Measurements from ENCODE around the gene EDNRA. TPM values are rescaled to one million over a fixed set of nuclear protein-coding genes. Genes with fewer than 3 reads are reported as not detected.

EDNRA gene
- total RNA-seq, 3 donors from 2014 or later = 0.25 TPM; not detected in 2

DNA sequence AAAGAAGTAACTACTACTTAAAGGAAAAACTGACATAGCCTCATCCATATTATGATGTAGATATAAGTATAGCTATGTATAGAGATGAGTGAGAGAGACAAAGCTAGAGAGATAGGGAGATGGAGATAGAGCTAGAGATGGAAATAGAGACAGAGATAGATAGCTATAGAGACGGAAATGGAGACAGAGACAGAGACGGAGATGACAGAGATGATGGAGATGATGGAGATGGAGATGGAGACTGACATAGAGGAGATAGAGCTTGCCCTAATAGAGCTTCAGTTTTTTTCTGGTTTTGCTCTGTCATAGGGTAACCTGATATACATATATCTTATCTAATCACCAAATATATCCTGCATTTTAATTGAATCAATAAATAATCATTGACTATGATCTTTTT is 4.3 kb downstream of the EDNRA start:
- ATAC-seq (no peak), DNase-seq (no peak)
- peaks cover 23% of the 10 kb centered on the region for H3K27me3 Mint-ChIP-seq (ENCODE audit: low read depth)
- H3K9me3 Mint-ChIP-seq = no peaks in the 10 kb centered on the region
- no peak overlapping the region for H3K4me3 Mint-ChIP-seq
- H3K4me1 Mint-ChIP-seq (ENCODE audit: low read depth) = no peaks in the 10 kb centered on the region
- H3K36me3 Mint-ChIP-seq (ENCODE audit: insufficient read depth) = no peaks in the 10 kb centered on the region

DNA sequence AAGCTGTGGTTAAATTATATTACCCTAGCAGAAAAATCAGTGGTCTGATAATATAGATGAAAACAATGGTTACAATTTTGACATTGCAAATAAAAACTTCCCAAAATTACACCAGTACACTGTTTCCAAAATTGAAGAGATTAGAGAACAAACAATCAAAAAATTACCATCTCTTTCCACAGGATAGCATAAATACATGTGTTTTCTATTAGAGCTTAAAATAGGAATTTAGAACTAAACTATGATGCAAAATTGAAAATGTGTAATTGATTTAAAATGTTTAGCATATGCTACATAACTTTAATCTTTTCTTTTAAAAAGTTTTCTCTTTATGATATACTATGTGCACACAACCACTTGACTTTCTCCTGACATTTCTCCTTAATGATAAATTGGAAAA is 6.7 kb downstream of the EDNRA start:
- no peak for ATAC-seq
- Mint-ChIP-seq H3K4me3 (no peak overlapping the region), H3K27me3 (ENCODE audit: low read depth) (peaks cover 4% of the 10 kb centered on the region), H3K4me1 (ENCODE audit: low read depth) (no peaks in the 10 kb centered on the region), H3K36me3 (ENCODE audit: insufficient read depth) (no peaks in the 10 kb centered on the region), H3K9me3 (no peaks in the 10 kb centered on the region)
- DNase-seq = no peak

DNA sequence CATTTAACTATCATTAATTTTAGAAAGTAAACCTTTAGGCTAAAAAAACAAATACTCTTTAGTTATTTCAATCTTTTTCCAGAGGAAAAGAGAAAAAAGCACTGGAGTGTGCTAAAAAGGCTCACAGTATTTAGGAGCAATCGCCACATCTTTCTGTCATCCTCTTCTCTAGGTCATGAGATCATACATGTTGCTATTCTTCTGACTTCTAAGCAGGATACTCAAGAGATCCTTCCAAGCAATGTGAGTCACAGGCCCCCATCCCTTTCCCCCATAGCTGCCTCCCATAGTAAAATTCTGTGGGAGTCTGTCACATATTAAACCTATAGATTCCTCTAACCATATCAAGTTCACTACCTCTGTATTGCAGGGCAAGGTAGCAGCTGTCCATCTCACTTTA is 7.7 kb downstream of the EDNRA start:
- Mint-ChIP-seq H3K27me3 (ENCODE audit: low read depth) (no peaks in the 10 kb centered on the region), H3K9me3 (no peaks in the 10 kb centered on the region), H3K36me3 (ENCODE audit: insufficient read depth) (no peaks in the 10 kb centered on the region), H3K4me1 (ENCODE audit: low read depth) (no peaks in the 10 kb centered on the region), H3K4me3 (no peak overlapping the region)
- ATAC-seq (no peak), DNase-seq (no peak)

DNA sequence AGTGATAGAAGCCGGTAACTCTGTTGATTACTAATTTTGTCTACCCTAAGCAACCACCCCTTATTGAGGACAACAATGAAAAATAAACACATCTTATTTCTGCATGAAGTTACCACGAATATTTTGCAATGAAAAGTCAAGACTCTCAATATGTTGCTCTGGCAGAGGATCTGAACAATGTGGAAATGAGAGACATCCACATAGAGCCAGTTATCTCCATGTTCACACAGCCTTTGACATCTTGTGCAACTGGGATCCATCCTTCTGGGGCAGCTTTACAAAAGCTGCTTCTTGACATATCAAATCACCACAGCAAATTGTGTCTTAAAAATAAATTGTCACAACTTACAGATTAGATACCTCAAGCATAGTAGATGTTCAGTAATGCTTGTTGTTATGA is 10.2 kb downstream of the EDNRA start:
- Mint-ChIP-seq H3K9me3 (no peaks in the 10 kb centered on the region), H3K27me3 (ENCODE audit: low read depth) (no peaks in the 10 kb centered on the region), H3K4me3 (no peak overlapping the region), H3K36me3 (ENCODE audit: insufficient read depth) (no peaks in the 10 kb centered on the region), H3K4me1 (ENCODE audit: low read depth) (no peaks in the 10 kb centered on the region)
- DNase-seq = no peak
- ATAC-seq = no peak

DNA sequence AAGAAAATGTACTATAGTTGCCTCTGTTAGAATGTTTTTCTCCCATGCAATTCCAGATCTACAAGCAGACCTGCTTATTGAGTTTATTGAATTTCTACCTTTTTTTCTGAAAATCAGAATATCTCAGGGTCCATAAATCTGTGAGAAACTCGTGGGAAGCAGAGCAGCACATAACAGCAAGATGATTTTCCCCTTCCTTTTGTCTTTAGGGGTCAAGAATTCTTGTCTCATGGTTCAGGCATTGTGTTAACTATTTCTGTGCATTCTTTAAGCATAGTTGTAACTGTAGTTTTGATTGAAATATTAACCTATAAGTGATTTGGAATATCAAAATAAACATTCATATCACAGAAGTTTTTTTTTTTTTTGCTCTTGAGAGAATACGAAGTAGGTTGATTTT is 11.4 kb downstream of the EDNRA start:
- H3K4me3 Mint-ChIP-seq = no peak overlapping the region
- no peaks in the 10 kb centered on the region for H3K9me3 Mint-ChIP-seq
- H3K4me1 Mint-ChIP-seq (ENCODE audit: low read depth) = no peaks in the 10 kb centered on the region
- peaks cover 2% of the 10 kb centered on the region for H3K27me3 Mint-ChIP-seq (ENCODE audit: low read depth)
- H3K36me3 Mint-ChIP-seq (ENCODE audit: insufficient read depth) = no peaks in the 10 kb centered on the region
- ATAC-seq (no peak), DNase-seq (no peak)

DNA sequence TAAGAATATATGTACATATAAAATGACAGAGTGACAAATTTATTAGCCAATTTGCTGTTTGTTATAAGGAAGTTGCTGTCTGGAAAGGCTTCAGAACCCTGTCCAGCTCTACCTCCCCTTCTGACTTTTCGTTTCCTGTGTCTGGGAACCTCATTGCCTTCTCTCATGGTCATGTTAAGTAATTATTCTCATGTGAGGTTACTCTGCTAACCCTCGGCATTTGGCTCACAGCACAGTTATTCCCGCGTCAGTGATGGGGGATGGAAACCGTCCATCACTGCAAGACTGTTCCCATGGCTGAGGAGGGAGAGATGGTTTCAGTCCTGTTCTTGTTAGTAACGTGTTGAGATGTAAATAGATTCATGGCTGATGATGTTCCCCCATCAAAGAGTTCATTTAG is 11.9 kb downstream of the EDNRA start:
- H3K9me3 Mint-ChIP-seq = no peaks in the 10 kb centered on the region

DNA sequence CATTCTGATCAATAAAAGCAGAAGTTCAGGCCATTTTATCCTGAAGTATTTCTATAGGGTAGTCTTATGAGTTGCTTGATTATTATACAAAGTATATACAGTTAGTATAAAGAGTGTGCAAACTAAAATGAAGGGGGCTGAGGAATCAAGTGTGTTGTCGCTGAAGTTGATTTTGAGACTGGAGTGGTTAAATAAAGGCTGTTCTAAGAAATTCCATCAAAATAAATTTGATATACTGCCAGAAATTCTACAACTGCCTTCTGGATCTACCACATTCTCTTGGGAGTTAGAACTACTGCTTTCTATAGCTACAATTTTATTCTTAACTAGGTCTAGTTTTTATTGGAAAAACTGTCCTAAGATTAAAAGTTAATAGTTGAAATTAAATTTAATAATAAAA is 12.4 kb downstream of the EDNRA start:
- Mint-ChIP-seq H3K36me3 (ENCODE audit: insufficient read depth) (no peaks in the 10 kb centered on the region), H3K9me3 (no peaks in the 10 kb centered on the region), H3K27me3 (ENCODE audit: low read depth) (peaks cover 2% of the 10 kb centered on the region), H3K4me1 (ENCODE audit: low read depth) (no peaks in the 10 kb centered on the region), H3K4me3 (no peak overlapping the region)
- DNase-seq (no peak), ATAC-seq (no peak)

More for the DNA sequence above, 11.9 kb downstream of the EDNRA start:
- H3K4me1 Mint-ChIP-seq (ENCODE audit: low read depth) = no peaks in the 10 kb centered on the region
- H3K27me3 Mint-ChIP-seq (ENCODE audit: low read depth) = peaks cover 2% of the 10 kb centered on the region
- ATAC-seq = no peak
- DNase-seq = no peak
- H3K4me3 Mint-ChIP-seq = no peak overlapping the region
- no peaks in the 10 kb centered on the region for H3K36me3 Mint-ChIP-seq (ENCODE audit: insufficient read depth)

DNA sequence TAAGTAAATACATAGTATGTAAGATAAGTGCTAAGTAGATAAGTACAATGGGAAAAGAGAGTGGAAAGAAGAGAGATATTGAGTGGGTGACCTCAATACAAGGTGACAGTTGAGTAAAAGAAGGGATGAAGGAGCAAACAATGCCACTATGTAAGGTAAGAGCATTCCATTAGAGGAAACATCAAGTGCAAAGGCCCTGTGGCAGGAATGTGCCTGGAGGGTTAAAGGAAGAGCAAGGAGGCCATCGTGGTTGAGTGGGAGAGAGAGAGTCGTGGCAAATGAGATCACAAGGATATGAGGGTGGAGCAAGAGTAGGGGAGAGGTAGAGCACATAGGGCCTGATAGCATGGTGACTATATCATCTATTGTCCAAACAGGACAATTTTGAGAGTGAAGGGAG is 13.4 kb downstream of the EDNRA start:
- H3K9me3 Mint-ChIP-seq = no peaks in the 10 kb centered on the region

DNA sequence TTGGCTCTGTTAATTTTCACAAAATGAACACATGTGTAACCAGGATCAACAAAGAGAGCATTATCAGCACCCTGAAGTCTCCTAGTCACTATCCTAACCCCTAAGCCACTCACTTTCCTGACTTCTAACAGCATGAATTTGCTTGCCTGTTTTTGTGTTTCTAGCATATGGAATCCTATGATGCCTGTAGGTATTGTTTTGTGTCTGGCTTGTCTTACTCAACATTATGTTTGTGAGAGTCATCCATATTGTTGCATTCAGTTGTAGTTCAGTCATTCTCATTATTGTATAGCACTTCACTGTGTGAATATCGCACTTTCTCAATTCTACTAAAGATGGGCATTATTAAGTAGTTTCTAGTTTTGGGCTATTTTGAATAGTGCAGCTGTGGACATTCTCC is 15.6 kb downstream of the EDNRA start:
- Mint-ChIP-seq H3K36me3 (ENCODE audit: insufficient read depth) (no peaks in the 10 kb centered on the region), H3K4me3 (no peak overlapping the region), H3K4me1 (ENCODE audit: low read depth) (no peaks in the 10 kb centered on the region), H3K27me3 (ENCODE audit: low read depth) (peaks cover 8% of the 10 kb centered on the region), H3K9me3 (no peaks in the 10 kb centered on the region)
- DNase-seq (no peak), ATAC-seq (no peak)

More for the DNA sequence above, 13.4 kb downstream of the EDNRA start:
- no peaks in the 10 kb centered on the region for H3K36me3 Mint-ChIP-seq (ENCODE audit: insufficient read depth)
- no peak overlapping the region for H3K4me3 Mint-ChIP-seq
- H3K27me3 Mint-ChIP-seq (ENCODE audit: low read depth) = peaks cover 3% of the 10 kb centered on the region
- H3K4me1 Mint-ChIP-seq (ENCODE audit: low read depth) = no peaks in the 10 kb centered on the region
- DNase-seq (no peak), ATAC-seq (no peak)

DNA sequence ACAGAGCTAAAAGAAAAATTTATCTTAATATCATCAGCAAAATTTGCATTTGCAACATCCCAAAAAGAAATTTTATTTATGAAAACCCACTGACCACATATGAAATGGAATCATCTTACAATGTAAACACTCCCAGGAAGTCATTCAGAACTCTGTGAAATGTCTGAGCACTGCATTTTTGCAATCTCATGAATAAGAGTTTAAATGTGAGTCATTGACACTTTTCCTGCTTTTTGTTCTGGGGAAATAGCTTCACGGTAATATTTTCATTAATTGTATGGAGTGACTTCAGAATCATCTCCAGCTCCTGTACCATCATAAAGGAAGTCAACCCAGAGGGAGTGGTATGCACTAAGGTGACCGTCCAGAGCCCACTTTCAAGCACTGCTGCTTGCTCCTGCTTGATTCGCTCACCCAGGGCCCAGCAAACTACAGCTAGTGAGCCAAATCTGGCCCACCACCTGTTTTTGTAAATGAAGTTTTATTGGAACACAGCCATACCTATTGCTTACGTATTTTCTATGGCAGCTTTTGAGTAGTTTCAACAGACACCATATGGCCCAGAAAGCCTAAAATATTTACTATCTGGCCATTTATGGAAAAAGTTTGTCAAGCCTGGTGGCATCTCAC is 17.2 kb downstream of the EDNRA start:
- DNase-seq (no peak), ATAC-seq (no peak)
- Mint-ChIP-seq H3K4me1 (ENCODE audit: low read depth) (no peaks in the 10 kb centered on the region), H3K9me3 (no peaks in the 10 kb centered on the region), H3K27me3 (ENCODE audit: low read depth) (peaks cover 14% of the 10 kb centered on the region), H3K4me3 (no peak overlapping the region), H3K36me3 (ENCODE audit: insufficient read depth) (no peaks in the 10 kb centered on the region)

DNA sequence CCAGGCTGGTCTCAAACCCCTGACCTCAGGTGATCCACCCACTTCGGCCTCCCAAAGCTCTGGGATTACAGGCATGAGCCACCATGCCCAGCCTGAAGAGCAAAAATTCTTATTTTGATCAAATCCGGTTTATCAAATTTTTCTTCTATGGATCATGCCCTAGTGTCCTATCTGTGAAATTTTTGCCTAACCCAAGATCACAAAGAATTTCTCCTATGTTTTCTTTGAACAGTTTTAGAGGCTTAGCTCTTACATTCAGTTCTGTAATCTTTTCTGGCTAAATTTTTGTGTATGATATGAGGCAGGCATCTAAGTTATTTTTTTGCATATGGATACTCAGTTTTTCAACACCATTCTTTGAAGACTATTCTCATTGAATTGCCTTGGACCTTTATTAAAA is 27.4 kb downstream of the EDNRA start:
- Mint-ChIP-seq H3K9me3 (no peaks in the 10 kb centered on the region), H3K36me3 (ENCODE audit: insufficient read depth) (no peaks in the 10 kb centered on the region), H3K4me1 (ENCODE audit: low read depth) (no peaks in the 10 kb centered on the region), H3K4me3 (no peak overlapping the region), H3K27me3 (ENCODE audit: low read depth) (peaks cover 3% of the 10 kb centered on the region)
- no peak for DNase-seq
- ATAC-seq = no peak

DNA sequence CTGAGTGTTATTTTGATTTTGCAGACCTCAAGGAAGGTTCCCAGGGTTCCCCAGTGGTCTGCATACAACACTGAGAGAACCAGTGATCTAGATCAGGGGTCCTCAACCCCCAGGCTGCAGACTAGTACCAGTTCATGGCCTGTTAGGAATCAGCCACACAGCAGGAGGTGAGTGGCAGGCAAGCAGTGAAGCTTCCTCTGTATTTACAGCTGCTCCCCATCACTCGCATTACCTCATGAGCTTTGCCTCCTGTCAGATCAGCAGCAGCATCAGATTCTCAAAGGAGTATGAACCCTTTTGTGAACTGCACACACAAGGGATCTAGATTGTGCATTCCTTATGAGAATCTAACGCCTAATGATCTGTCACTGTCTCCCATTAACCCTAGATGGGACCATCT is 28.5 kb downstream of the EDNRA start:
- Mint-ChIP-seq H3K4me1 (ENCODE audit: low read depth) (no peaks in the 10 kb centered on the region), H3K36me3 (ENCODE audit: insufficient read depth) (no peaks in the 10 kb centered on the region), H3K9me3 (no peaks in the 10 kb centered on the region), H3K4me3 (no peak overlapping the region), H3K27me3 (ENCODE audit: low read depth) (peaks cover 2% of the 10 kb centered on the region)
- no peak for DNase-seq
- no peak for ATAC-seq

DNA sequence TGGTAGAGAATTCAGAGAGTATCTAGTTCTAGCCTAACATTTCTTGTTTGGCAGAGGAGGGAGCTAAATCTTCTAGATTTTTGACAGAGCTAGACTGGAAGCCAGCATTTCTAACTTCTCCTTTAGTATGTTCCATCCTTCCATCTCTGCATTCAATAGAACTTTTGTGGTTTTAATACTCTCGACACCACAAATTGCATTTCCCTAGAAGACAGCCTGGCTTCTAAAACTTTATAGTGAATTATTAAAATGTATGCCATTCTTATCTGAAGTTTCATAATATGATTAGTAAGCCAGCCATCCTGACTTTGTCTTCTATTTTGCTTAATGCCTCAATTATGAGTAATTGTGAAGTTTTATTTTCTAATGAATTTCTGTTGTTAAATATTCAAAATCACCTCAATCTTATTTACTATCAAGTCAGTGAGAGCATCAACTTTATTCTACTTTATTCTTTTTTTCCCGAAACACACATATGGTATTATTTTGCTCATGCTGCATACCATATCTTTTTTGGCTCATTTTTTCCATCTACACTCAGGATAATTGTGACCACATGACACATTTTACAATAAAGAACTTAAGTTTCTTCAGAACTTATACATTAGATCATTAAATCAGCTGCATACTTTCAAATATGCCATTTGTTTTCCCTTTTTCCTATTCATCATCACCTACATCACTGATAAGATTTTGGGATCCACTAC is 30.2 kb downstream of the EDNRA start:
- H3K9me3 Mint-ChIP-seq = no peaks in the 10 kb centered on the region
- H3K27me3 Mint-ChIP-seq (ENCODE audit: low read depth) = peaks cover 1% of the 10 kb centered on the region
- DNase-seq = no peak
- no peak for ATAC-seq
- no peak overlapping the region for H3K4me3 Mint-ChIP-seq
- no peaks in the 10 kb centered on the region for H3K4me1 Mint-ChIP-seq (ENCODE audit: low read depth)
- H3K36me3 Mint-ChIP-seq (ENCODE audit: insufficient read depth) = no peaks in the 10 kb centered on the region

DNA sequence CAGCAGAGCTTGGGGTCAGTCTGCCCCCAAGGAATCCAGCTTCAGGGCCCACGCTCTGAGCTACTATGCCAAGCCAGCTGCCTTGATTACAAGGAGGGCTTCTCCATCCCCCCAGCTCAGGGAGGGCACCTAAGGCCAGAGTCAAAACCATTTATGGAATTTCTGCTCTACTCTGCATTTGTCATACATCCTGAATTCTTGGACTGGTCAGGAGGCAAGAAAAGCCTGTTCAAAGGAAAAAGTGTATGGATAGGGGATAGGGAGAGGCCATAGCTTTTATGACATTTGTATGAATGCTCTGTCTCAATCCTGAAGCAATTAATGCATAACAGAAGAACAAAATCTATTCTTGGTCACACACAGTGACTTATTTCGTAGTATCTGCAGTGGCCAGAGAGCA is 32.2 kb downstream of the EDNRA start:
- no peaks in the 10 kb centered on the region for H3K9me3 Mint-ChIP-seq
- H3K4me1 Mint-ChIP-seq (ENCODE audit: low read depth) = no peaks in the 10 kb centered on the region
- no peak overlapping the region for H3K4me3 Mint-ChIP-seq
- no peaks in the 10 kb centered on the region for H3K36me3 Mint-ChIP-seq (ENCODE audit: insufficient read depth)
- DNase-seq (no peak), ATAC-seq (no peak)
- H3K27me3 Mint-ChIP-seq (ENCODE audit: low read depth) = peaks cover 1% of the 10 kb centered on the region

DNA sequence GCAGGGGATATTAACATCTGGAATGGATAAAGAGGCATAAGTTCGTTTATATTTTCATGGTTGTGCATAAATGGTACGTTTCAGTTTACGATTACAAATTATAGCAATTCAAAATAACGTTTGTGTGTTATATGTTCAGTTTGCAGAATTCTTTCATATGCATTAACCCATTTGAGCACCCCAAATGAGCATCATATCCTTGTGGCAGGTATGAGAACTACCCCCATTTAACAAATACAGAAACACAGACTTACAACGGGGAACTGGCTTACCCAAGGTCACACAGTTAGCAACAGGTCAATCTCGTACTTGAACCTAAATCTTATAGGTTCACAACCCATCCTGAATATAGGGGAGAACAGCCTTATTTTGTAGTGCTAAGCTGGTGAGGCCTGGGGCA is 33.1 kb downstream of the EDNRA start:
- Mint-ChIP-seq H3K4me1 (ENCODE audit: low read depth) (no peaks in the 10 kb centered on the region), H3K36me3 (ENCODE audit: insufficient read depth) (no peaks in the 10 kb centered on the region), H3K9me3 (no peaks in the 10 kb centered on the region), H3K4me3 (no peak overlapping the region), H3K27me3 (ENCODE audit: low read depth) (peaks cover 3% of the 10 kb centered on the region)
- DNase-seq = no peak
- no peak for ATAC-seq
